Umbilical cord (tissue), 2 donors: Measurements from ENCODE around the gene SIN3B. TPM values are rescaled to one million over a fixed set of nuclear protein-coding genes. Genes with fewer than 3 reads are reported as not detected.

Experiments
- DNase-seq: peaks from one replicate; pipeline ENCODE4 v3.0.0-alpha.2; 2015; ENCODE audit warnings: low spot score
- total RNA-seq: library from RNA; depleted of rRNA; stranded (reverse); fragments of >200 nt; gene quantifications from one replicate; pipeline ENCODE4 v1.2.3, GENCODE V29; 2014; ENCODE audit warnings: low replicate concordance; ENCODE audit not compliant: insufficient read depth

The SIN3B gene
- total RNA-seq, 1 donor from 2014 or later: 17.8 TPM

DNA sequence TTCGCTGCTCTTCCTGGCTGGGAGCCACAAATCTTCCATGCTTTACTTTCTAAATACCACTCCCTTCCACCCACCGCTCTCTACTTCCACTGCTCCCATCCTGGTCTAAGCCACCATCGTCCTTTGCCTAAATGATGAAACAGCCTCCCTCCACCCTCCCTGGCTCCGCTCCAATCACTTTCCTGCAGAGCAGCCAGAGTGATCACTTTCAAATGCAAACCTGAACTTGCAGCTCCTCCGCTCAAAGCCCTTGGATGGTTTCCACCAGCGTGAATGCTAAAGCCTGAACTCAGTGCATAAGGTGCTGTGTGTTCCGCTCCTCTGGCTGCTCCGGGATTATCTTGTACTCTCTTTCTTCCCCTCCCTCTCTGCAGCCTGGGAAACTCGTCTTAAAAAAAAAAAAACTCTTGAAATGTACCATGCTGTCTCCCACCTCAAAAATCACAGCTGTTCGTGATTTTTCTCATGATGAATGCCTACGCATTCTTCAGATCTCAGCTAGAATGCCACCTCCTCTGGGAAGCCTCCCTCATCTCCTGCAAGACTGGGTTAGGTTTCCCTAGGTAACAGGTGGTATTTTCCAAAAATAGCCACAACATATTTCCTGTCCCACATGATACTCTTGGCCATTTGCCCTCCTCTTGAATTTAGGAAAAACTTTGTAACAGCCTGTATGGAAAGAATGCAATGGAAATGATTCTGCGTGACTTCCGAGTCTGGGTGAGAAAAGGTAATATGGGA, 3.7 kb upstream of the SIN3B start:
- DNase-seq: peak; percentile 73

DNA sequence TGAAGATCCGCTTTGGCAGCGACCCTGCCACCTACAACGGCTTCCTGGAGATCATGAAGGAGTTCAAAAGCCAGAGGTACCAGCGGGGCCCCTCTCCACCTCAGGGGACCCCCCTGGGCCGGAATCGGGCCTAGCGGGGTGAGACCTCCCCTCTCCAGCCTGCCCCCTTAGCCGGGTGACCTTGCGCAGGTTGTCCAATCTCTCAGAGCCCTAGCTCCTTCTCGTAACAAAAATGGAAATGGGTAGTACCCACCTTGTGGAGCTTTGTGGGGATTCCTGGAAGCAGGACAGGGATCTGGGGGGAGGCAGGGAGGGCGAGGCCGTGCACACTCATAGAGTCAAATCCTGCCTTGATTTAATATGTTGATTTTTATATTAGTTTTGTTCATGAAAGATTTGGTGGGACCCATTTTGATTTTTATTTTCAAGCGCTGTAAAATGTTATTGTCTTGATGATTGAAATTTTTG, 658 bp downstream of the SIN3B start:
- DNase-seq: no peak

DNA sequence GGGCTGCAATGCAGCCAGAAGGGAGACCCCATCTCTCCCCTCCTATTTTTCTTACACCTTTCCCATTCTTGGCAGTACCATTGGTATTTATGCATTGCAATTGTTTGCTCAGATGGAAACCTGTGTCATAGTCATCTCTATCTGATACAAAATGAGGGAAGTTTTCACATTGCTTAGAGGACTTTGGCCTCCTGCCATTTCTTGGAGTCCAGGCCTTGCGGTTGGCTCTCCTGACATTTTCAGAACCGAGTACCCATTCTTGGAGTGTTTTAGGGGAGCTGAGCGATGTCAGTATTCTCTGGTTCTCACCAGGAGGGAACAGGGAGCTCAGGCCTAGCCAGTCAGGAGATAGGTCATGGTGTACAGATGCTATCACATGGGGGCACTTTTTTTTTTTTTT, 1.5 kb downstream of the SIN3B start:
- no peak for DNase-seq

DNA sequence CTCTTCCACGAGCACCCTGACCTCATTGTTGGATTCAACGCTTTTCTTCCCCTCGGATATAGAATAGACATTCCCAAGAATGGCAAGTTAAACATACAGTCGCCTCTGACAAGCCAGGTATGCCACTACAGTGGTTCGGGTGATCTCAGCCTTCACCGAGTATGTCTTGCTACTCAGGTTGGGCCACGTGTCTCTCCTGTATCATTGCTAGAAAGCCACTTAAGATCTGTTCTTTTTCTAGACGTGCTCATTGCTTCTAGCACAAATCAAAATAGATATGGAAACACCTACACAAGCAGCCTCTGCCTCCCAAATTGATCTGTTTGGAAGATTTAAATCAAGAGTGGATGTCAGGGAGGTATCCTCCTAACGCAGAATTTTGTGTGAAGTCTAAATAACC, 2.3 kb downstream of the SIN3B start:
- no peak for DNase-seq

DNA sequence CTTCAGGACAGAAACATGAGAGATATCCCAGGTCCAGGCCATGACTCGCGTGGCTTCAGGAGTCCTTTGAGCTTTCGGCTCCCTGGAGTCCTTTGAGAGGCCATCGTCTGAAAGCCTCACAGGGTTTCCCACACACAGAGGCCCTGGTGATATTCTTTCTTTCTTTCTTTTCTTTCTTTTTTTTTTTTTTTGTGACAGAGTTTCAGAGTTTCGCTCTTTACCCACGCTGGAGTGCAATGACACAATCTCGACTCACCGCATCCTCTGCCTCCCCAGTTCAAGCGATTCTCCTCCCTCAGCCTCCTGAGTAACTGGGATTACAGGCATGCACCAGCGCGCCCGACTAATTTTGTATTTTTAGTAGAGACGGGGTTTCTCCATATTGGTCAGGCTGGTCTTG, 5.5 kb downstream of the SIN3B start:
- DNase-seq: no peak

DNA sequence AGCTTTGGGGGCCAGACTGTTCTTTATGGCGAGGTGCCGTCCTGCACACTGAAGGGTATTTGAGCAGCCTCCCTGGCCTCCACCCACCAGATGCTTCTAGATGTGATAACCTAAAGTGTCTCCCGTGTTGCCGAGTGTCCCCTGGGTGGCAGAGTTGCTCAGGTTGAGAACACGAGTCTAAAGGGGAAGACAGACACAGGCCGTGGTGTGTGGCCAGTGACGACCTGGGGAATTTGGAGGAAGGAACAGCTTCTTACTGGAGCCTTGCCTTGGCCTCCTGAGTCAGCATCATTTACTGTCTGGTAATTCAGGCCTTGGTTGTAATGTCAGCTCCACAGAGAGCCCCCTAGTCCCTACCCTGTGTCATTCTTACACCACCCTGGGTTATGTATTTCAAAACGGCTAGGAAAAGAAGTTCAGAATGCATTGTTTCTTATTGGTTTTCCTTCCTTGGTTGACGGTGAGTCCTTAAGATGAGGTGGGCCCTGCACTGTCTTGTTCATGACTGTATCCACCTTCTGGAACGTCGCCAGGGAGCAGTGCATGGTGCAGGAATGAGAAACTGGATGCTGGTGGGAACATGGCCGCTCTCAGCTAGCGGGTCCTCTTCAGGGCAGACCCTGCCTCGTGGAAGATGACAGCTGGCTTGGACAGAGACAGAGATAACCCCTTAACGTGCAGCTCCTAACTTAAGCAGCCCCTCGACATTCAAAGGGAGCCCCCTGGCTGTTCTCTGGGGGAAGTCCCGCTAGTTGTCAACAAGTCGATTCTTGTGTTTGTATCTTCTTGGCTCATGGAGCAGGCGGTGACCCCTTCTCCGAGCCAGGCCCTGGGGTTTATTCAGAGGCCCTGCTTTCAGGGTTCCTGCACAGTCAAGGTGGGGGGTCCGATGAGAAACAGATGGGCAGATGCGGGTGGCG, 7.2 kb downstream of the SIN3B start:
- no peak for DNase-seq

DNA sequence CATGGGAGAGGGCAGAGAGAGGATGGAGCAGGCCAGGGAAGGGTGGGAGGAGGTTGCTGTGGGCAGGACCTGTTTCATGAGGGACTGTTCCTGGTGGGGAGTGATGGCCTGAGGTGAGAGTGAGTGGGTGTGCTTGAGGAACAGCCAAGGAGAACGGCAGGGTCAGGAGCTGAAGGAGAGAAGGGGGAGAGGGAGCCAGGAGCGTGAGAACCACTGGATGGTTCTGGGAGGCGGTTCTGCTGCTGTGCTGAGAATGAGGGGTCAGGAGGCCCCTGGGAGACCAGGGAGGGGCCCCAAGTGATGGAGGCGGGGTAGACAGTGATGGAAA, 7.8 kb downstream of the SIN3B start:
- DNase-seq: no peak

DNA sequence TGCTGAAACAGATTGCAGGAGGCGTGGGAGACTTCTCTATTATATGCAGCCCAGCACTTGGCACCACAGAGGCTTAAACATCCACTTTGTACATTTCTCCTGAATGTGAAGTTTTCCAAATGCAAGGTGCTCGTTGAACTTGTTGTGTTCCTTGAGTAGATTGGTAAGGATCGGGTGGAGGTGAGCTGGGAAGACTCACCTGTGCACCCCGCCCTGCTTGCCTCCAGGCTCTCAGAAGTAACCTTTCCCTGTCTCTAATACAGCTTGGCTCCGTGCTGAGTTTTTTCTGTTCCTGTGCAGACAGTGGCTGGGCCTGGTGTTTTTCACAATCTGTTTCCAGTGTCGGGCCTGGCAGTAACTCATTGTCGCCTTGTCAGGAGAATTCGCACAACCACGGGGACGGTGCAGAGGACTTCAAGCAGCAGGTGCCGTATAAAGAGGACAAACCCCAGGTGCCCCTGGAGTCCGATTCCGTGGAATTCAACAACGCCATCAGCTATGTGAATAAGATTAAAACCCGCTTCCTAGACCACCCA, 12.3 kb downstream of the SIN3B start:
- DNase-seq: peak; percentile 39

DNA sequence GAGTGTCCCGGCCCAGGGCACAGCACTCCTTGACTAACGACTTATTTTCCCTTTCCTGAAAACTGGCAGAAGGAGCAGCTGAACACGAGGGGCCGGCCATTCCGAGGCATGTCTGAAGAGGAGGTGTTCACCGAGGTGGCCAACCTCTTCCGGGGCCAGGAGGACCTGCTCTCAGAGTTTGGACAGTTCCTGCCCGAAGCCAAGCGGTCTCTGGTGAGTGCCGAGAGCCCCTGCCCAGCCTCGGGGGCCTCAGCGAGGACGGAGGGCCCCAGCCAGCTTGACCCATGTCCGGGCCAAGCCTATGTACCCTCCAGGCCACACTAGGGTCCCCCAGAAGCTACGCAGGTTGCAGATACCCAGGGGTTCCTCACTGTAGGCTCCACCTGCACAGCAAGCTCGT, 17.7 kb downstream of the SIN3B start:
- DNase-seq: no peak

DNA sequence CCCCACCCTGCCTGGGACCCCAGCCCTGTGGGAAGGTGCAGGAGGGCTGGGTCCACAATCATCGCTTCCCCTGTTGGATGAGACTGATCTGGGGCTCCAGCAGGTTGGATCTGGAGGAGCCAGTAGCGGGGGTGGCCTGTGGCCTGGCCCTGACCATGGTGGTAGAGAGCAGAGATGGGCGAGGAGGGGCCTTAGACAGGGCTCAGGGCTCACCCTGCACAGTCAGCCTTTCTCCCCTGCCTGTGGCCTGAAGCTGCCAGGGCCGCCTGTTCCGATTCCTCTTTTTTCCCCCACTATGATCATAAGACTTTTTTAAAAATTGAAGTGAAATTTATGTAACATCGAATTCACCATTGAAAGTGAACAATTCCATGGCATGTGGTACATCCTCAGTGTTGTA, 18.2 kb downstream of the SIN3B start:
- no peak for DNase-seq

DNA sequence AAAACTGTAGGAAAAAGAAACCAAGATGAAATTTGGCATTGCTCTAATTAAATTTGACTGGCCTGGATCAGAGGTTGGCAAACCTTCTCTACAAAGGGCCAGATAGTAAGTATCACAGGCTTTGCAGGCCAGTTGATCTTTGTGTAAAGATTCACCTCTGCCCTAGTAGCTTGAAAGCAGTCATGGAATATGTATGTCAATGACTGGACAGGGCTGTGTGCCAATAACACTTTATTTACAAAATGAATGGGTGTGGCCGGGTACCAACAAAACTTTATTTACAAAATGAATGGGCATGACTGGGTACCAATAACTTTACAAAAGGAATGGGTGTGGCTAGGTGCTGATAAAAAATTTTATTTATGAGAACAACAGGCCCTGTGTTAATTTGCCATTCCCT, 20.0 kb downstream of the SIN3B start:
- no peak for DNase-seq

DNA sequence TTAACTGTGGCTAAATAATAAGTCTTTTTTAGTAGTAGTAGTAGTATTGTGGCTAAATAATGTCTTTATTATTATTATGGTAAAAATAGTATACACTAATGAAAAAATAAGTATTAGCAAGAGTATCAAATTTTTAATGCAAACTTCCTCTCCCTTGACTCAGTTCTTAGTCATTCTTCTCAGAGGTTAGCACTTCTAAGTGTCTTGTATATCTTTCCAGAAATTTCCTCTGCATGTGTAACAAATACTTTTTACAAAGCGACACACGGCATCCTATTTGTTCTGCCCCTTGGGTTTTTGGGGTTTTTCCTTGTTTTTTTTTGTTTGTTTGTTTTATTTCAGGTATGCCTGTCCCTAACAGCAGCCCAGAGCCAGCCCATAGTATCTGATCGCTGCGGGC, 20.9 kb downstream of the SIN3B start:
- DNase-seq: no peak

DNA sequence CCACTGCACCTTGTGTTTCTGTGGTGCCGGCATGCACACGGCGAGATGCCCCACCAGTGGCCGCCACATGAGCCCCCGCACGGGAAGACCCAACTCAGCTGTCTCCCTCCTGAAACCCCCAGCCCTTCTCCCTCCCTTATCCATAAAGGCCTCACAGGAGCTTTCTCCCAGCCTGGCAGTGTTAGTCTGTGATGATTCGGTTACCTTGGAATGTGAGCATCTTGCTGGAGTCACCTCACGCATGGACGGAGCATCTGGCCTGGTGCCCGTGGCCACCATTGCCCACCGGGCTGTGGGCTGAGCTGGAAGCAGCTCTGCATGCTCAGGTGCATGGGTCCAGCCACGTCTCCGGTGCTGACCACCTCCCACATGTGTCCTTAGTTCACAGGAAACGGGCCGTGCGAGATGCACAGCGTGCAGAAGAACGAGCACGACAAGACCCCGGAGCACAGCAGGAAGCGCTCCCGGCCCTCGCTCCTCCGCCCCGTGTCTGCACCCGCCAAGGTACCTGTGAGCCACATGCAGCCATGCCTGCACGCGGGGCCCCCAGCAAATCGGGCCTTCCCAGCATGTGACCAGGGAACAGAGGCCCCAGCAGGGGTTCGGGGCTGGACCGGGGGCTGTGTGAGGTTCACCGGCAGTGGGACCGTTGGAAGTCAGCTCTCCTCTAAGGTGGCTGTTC, 22.0 kb downstream of the SIN3B start:
- no peak for DNase-seq

DNA sequence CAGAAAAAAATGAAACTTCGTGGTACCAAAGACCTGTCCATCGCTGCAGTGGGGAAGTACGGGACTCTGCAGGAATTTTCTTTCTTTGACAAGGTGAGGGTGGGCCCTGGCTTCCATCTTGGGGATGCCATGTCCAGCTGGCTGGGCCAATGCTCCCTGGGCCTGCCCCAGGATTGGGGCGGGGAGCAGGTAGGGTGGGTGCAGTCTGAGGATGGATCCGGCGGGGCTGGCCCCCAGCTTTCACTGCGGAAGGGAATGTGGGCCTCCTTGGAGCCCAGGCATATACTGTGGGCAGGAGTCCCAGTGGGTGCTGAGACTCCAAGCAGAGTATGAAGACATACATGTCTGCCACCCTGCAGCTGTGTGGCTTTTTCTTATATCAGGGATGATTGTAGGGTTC, 23.9 kb downstream of the SIN3B start:
- DNase-seq: no peak

DNA sequence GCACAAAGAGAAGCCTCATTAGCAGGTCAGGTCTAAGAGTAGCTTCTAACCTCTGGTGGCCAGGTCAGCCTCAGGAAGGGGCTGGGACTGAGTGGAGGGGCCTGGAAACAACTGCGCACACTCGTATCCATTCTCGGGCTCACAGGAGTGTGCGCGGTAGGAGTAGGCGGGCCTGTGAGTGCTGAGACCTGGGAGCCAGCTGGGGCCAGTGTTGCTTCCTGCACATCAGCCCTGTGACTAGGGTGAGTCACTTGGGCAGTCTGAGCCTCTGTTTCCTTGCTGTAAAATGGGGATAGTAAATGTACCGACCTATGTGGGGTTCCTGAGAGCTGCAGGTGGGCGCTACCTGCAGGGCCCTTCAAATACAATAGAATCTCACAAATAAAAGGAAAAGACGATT, 26.9 kb downstream of the SIN3B start:
- no peak for DNase-seq

DNA sequence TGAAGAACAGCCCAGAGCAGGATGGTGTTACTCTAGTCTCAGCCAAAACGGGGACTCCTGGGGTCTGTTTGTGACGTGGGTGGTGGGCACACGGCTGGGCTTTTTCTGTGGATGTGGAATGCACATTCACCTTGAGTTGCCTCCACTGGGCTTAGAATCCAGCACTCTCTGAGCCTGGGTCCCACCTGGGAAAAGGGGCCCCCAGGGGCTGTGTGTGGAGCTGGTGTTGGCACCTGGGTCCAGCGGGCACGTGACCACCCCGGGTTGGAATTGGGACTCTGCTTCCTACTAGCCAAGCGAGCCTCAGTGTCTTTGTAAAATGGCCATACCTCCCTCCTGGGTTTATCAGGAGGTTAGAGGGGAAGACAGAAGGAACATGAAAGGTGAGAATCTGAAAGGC, 30.4 kb downstream of the SIN3B start:
- DNase-seq: no peak

DNA sequence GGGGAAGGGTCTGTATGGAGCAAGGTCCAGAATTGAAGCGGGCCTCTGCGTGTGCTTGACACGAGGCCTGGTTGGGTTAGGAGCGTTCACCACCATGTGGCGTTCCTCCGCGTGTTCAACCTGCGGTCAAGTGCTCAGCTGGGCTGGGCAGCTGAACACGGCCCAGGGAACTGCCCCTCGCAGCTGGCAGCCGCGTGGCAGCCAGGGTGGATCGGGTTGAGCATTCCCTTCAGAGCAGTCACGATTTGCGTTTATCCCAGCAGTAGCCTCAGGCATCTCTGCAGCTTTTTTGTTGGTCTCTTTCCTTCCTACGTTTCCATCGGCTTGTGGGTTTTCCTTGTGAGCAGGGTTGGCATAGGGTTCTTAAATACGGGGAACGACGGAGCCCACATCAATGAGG, 30.9 kb downstream of the SIN3B start:
- no peak for DNase-seq

DNA sequence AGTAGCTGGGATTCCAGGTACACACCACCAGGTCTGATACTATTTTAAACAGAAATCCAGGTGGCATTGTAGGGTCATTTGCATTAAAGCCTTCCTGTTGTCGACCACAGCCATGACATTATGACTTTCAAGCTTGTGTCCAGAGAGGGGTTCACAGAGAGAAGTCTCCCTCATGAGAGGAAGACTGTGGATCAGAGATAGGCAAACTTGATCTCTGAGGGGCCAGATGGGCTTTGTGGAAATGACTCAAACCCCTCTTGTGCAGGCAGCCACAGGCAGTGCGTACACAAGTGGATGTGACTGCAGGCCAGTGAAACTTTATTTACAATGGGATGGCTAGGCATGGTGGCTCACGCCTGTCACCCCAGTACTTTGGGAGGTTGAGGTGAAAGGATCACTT, 31.8 kb downstream of the SIN3B start:
- no peak for DNase-seq

DNA sequence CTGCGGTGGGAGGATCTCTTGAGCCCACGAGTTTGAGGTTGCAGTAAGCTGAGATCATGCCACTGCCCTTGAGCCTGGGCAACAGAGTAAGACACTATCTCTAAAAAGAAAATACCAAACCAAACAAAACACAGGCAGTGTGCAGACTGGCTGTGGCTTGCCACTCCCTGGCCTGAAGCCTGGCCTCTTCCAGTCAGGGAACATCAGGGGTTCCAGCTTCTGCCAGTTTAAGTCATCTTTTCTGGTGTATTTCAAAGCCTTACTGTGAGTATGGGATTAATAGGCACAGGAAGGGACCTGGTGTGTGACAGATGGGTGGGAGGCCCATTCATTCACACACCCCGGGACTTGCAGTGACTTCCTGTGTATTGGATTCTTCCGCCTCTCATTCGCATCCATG, 32.6 kb downstream of the SIN3B start:
- DNase-seq: no peak

DNA sequence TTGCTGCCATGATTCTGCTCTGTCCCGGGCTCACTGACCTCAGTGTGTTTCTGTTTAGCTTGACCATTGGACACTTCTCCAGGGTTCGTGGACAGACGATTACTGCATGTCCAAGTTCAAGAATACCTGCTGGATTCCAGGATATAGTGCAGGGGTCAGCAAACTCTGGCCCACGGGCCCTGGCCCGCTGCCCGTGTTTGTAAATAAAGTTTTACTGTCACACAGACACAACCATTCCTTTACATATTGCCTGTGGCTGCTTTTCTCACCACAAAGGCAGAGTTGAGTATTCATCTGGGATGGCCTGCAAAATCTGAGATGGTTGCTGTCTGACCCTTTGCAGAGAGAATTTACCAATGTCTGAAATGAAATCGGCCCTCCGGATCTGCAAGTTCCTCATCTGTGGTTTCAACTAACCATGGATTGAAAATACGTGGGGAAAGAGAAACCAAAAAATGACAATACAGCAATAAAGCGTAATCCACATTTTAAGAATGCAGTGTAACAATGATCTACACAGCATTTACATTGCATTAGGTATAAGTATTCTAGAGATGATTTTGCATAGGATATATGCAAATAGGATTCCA, 33.7 kb downstream of the SIN3B start:
- DNase-seq: no peak

DNA sequence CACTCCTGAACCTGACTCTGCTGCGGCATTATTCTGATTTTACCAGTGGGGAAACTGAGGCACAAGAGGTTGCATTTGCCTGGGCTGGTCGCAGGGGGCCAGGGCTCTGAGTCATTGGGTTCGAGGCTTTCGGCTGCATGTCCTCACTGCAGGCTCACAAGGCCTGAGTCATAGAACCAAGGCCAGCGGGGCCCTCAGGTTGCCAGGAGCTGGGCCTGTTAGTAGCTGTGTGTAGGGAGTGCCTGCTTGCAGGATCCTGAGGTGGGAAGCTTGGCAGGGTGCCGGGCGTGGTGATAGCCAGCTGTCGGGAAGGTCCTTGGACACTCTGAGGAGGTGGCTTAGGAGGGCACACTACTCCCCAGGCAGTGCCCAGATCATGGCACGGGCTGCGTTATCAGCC, 38.0 kb downstream of the SIN3B start:
- DNase-seq: no peak
